Thyroid gland (tissue), 4 donors: ENCODE measurements around the gene SURF6. TPM values are rescaled to one million over a fixed set of nuclear protein-coding genes. Genes with fewer than 3 reads are reported as not detected.
A peak's percentile ranks its signal among the peaks of the same experiment; 100 is the strongest.
"Not testable (repeated sequence)": the region's sequence is repeated elsewhere in the genome, so short reads cannot be mapped to it uniquely, and the experiment has no call there.

ENCODE experiments used
- DNase-seq, 2 donors: peaks; one replicate each; pipeline ENCODE4 v3.0.0-alpha.2; 2019
- H3K27ac ChIP-seq, 3 donors: fragments of 200-600 bp; sonication (generic); 1 replicate in 2 of 3; 2 replicates in 1 of 3; pipeline ENCODE4 v1.5.1; 2016 to 2019; ENCODE audit warnings: mild to moderate bottlenecking in 1 of 3, moderate library complexity in 1 of 3
- H3K27me3 ChIP-seq: fragments of 200-600 bp; sonication (generic); one replicate; pipeline ENCODE4 v1.5.1; 2019
- H3K36me3 ChIP-seq, 2 donors: fragments of 200-600 bp; sonication (generic); one replicate each; pipeline ENCODE4 v1.5.1; 2016 to 2019
- H3K4me1 ChIP-seq, 2 donors: fragments of 200-600 bp; sonication (generic); one replicate each; pipeline ENCODE4 v1.5.1; 2017 to 2019
- H3K4me3 ChIP-seq, 3 donors: fragments of 200-600 bp; sonication (generic); replicated peaks in 1 of 3; 1 replicate in 2 of 3; 2 replicates in 1 of 3; pipeline ENCODE4 v1.5.1; 2016; ENCODE audit warnings: mild to moderate bottlenecking in 1 of 3
- H3K9me3 ChIP-seq: fragments of 200-600 bp; sonication (generic); one replicate; pipeline ENCODE4 v1.5.1; 2017
- POLR2A ChIP-seq, 2 donors: fragments of 450-650 bp; IDR thresholded peaks; one replicate each; pipeline ENCODE4 v1.6.1; 2017; ENCODE audit warnings: antibody characterized with exemption in 2 of 2, mild to moderate bottlenecking in 2 of 2, moderate library complexity in 1 of 2
- WGBS, 2 donors: methylation state at CpG; one replicate each; pipeline ENCODE4 v1.1.5; 2017; 5-methylcytosine and 5-hydroxymethylcytosine counted together
- intact Hi-C: fragments of 100-400 bp; cut with DNase I; formaldehyde crosslinking; loops from one replicate; pipeline ENCODE4 v1.15.1; 2023
- total RNA-seq, 4 donors: library from RNA; depleted of rRNA; stranded (reverse); fragments of >200 nt; gene quantifications; one replicate each; pipeline ENCODE4 v1.2.3, GENCODE V29; 2016
- TF ChIP-seq, protein P1 (sequence below), 6 experiments: fragments of 200-600 bp in 3 of 6; fragments of 450-650 bp in 3 of 6; sonication (generic) in 3 of 6; IDR thresholded peaks; one replicate each; pipeline ENCODE4 v1.5.1; 2016 to 2019; ENCODE audit warnings: antibody characterized with exemption in 6 of 6, mild to moderate bottlenecking in 2 of 6, inconsistent platforms in 1 of 6, moderate library complexity in 1 of 6

SURF6 gene
- total RNA-seq, 4 donors from 2014 or later, result 18.4 to 34.9 (median 22.0) TPM

- Histone ChIP-seq H3K27ac (no peak overlapping the region), H3K4me3 (no peak overlapping the region), H3K27me3 (no peaks in the 10 kb centered on the region), H3K36me3 (peaks cover 39 to 40% of the 10 kb centered on the region in 2 donors), H3K4me1 (peaks cover 18 to 33% of the 10 kb centered on the region in 2 donors), H3K9me3 (no peaks in the 10 kb centered on the region)
- no peak for DNase-seq
- 90 to 94% methylated on average over 19 of the region's 19 CpGs for WGBS, 2 donors
- intact Hi-C loops, result loop anchor here (5.0 kb wide), 1 partner anchor 144 kb away; no protein-coding TSS in a partner anchor
- TF ChIP-seq, protein P1, sequence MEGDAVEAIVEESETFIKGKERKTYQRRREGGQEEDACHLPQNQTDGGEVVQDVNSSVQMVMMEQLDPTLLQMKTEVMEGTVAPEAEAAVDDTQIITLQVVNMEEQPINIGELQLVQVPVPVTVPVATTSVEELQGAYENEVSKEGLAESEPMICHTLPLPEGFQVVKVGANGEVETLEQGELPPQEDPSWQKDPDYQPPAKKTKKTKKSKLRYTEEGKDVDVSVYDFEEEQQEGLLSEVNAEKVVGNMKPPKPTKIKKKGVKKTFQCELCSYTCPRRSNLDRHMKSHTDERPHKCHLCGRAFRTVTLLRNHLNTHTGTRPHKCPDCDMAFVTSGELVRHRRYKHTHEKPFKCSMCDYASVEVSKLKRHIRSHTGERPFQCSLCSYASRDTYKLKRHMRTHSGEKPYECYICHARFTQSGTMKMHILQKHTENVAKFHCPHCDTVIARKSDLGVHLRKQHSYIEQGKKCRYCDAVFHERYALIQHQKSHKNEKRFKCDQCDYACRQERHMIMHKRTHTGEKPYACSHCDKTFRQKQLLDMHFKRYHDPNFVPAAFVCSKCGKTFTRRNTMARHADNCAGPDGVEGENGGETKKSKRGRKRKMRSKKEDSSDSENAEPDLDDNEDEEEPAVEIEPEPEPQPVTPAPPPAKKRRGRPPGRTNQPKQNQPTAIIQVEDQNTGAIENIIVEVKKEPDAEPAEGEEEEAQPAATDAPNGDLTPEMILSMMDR (IDR thresholded peaks at IDR 0.05), result no peak
- no peak for TF ChIP-seq POLR2A (IDR thresholded peaks at IDR 0.05)
Measured at GRCh38 chr9:133331221-133331620, 4.8 kb downstream of the SURF6 start.

DNA sequence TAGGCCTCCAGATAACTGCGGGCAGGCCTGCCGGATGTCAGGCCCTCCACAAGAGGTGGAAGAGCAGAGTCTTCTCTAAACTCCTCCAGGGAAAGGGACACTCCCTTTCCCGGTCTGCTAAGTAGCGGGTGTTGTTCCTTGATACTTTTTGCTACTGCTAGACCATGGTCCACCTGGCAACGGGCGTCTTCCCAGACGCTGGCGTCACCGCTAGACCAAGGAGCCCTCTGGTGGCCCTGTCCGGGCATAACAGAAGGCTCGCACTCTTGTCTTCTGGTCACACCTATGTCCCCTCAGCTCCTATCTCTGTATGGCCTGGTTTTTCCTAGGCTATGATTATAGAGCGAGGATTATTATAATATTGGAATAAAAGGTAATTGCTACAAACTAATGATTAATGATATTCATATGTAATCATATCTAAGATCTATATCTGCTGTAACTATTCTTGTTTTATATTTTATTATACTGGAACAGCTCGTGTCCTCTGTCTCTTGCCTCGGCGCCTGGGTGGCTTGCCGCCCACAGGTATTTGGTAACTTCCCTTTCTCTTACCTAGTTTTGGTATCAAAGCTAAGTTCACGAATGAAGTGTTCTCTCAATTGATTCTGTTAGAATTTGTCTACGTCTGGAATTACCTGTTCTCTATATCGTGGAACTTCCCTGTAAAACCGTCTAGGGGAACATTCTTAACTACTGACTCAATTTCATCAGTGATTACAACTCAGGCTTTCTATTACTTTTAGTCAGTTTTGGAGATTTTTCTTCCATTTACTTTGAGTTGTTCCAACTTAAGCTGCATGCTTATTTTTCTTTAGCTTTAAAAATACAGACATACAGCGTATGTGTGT, 6.5 kb downstream of the SURF6 start:
- DNase-seq, result peak; percentile 75 to 77
- WGBS, 2 donors, result 52 to 60% methylated on average over 21 of the region's 21 CpGs
- H3K27me3 ChIP-seq, H3K9me3 ChIP-seq, H3K4me3 ChIP-seq, H3K27ac ChIP-seq: not testable (repeated sequence)
- TF ChIP-seq, protein P1 (IDR thresholded peaks at IDR 0.05), result peak; percentile 63 to 90 (median 78)
- intact Hi-C loops, result loop anchor here (5.0 kb wide), 1 partner anchor 142 kb away; no protein-coding TSS in a partner anchor
- H3K4me1 ChIP-seq, result peaks cover 12 to 23% of the 10 kb centered on the region in 2 donors
- peaks cover 39 to 40% of the 10 kb centered on the region in 2 donors for H3K36me3 ChIP-seq

GRCh38 chr9:133327834-133328484, 8.0 kb downstream of the SURF6 start:
- DNase-seq, result no peak
- H3K27me3 ChIP-seq, result no peaks in the 10 kb centered on the region
- H3K4me3 ChIP-seq, result no peak overlapping the region
- TF ChIP-seq POLR2A (IDR thresholded peaks at IDR 0.05), result no peak
- TF ChIP-seq, protein P1 (IDR thresholded peaks at IDR 0.05), result no peak
- intact Hi-C loops, result no loop called here
- peak overlapping the region in 2 of 3 donors; percentile 8 to 33 for H3K27ac ChIP-seq
- peaks cover 8 to 16% of the 10 kb centered on the region in 2 donors for H3K4me1 ChIP-seq
- no peaks in the 10 kb centered on the region for H3K9me3 ChIP-seq
- WGBS, 2 donors, result 89 to 92% methylated on average over 10 of the region's 10 CpGs
- peaks cover 25% of the 10 kb centered on the region in 2 donors for H3K36me3 ChIP-seq

DNA sequence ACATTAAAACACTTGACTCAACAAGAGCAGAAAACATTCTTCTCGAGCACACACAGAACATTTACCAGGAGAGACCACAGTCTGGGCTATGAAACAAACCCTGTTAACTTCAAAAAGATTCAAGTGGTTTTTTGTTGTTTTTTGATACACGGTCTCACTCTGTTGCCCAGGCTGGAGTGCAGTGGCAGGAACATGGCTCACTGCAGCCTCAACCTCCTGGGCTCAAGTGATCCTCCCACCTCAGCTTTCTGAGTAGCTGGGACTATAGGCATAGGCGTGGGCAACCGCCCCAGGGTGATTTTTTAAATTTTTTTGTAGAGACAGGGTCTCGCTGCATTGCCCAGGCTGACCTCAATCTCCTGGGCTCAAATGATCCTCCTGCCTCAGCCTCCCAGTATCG, 9.0 kb downstream of the SURF6 start:
- Histone ChIP-seq H3K27ac (peak overlapping the region in 2 of 3 donors; percentile 8 to 75), H3K4me1 (peaks cover 8 to 16% of the 10 kb centered on the region in 2 donors), H3K36me3 (peaks cover 16 to 17% of the 10 kb centered on the region in 2 donors)
- H3K9me3 ChIP-seq, H3K27me3 ChIP-seq, H3K4me3 ChIP-seq, intact Hi-C loops: not testable (repeated sequence)
- WGBS, 2 donors, result 34 to 44% methylated on average over 6 of the region's 6 CpGs
- peak; percentile 81 to 84 for DNase-seq

- Histone ChIP-seq H3K27ac (no peak overlapping the region), H3K36me3 (no peaks in the 10 kb centered on the region), H3K27me3 (no peaks in the 10 kb centered on the region), H3K9me3 (no peaks in the 10 kb centered on the region), H3K4me3 (no peak overlapping the region), H3K4me1 (peaks cover 8 to 16% of the 10 kb centered on the region in 2 donors)
- no peak for TF ChIP-seq POLR2A (IDR thresholded peaks at IDR 0.05)
- TF ChIP-seq, protein P1 (IDR thresholded peaks at IDR 0.05), result no peak
- 83 to 86% methylated on average over 13 of the region's 13 CpGs for WGBS, 2 donors
- intact Hi-C loops, result loop anchor here (2.0 kb wide), 1 partner anchor 43 kb away; no protein-coding TSS in a partner anchor
- DNase-seq, result no peak
Measured at GRCh38 chr9:133323991-133324703, 11.8 kb downstream of the SURF6 start.
